UCSD-AML1 (cell line): Measurements from ENCODE around the gene DNAAF5.
A peak's percentile ranks its signal among the peaks of the same experiment; 100 is the strongest.
"Not testable (repeated sequence)": the region's sequence is repeated elsewhere in the genome, so short reads cannot be mapped to it uniquely, and the experiment has no call there.

Experiments used
- DNase-seq: peaks from one replicate; lab custom pipeline; 2025; ENCODE audit not compliant: unreplicated experiment; lab: John Stamatoyannopoulos, UW

The DNAAF5 gene

DNA sequence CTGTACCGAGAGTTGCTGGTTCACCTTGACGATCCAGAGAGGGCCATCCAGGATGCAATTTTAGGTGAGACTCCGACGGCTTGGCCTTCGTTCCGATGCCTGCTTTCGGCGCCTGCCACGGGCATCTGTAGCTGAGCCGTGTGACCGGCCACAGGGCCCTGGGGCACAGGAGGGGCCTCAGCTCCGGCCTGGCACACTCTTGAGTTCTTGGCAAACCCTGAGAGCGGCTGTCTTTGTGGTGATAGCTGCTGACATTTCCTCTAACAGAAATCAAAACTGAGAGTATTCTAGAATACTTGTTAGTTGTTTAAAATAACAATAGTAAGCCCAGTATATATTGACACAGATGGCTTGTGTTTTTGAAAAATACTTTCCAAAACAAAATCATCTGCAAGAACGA is 53.6 kb downstream of the DNAAF5 start:
- DNase-seq, result no peak

GRCh38 chr7:780516-780915 is 54.0 kb downstream of the DNAAF5 start:
- DNase-seq, result no peak

GRCh38 chr7:781186-781849 is 54.8 kb downstream of the DNAAF5 start:
- no peak for DNase-seq

DNA sequence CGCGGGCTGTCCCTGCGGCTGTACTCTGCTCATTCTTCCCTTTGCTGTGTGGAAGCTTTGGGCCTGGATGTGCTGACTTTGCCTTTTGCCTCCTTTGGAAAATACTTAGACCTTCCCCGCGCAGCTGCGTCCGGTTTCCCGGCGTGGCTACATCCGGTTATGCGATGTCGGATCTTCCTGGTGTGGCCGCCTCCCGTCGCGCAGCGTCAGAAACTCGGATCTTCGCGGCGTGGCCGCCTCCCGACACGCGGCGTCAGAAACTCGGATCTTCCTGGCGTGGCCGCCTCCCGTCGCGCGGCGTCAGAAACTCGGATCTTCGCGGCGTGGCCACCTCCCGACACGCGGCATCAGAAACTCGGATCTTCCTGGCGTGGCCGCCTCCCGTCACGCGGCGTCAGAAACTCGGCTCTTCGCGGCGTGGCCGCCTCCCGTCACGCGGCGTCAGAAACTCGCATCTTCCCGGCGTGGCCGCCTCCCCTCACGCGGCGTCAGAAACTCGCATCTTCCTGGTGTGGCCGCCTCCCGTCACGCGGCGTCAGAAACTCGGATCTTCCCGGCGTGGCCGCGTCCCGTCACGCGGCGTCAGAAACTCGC is 55.5 kb downstream of the DNAAF5 start:
- DNase-seq, result no peak

DNA sequence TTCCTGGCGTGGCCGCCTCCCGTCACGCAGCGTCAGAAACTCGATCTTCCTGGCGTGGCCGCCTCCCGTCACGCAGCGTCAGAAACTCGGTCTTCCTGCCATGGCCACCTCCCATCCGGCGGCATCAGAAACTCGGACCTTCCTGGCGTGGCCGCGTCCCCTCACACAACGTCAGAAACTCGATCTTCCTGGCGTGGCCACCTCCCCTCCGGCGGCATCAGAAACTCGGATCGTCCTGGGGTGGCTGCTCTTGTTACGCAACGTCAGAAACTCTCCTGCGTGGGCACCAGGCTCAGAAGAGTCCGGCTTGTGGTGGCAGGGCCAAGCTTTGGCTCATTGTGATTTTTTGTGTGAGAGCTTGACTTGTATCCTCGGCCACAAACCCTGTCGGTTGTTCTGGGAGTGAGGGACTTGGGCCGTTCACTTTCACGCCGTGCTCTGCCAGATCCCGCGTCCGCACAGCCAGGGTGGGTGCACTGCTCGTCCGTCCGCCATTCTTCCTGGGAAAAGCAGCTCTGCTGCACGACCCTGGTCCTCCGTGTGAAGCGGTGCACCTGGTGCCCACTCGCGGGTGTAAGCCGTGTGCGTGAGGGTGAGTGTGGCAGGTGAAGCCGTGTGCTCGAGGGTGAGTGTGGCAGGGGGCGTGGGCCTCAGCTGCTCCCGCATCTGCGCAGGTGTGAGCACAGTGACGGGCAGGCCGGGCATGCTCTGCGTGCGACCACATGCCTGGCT is 56.4 kb downstream of the DNAAF5 start:
- no peak for DNase-seq

GRCh38 chr7:783556-784490 is 57.3 kb downstream of the DNAAF5 start:
- no peak for DNase-seq

- no peak for DNase-seq
Observed at GRCh38 chr7:784971-785370, 58.5 kb downstream of the DNAAF5 start.

DNA sequence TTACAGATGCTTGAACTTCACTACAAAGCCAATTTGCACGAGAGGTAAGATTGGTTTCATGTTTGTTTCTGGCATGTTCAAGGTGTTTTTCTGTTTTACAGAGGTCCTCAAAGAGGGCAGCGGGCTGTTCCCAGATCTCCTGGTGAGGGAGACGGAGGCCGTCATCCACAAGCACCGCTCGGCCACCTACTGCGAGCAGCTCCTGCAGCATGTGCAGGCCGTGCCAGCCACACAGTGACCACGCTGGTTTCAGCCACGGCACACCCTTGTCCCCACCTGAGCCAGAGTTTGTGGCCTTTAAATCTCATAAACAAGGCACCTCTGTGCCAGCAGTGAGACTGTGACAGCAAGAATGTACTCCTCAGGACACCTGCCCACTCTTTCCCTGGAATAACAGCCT is 58.9 kb downstream of the DNAAF5 start:
- no peak for DNase-seq

DNA sequence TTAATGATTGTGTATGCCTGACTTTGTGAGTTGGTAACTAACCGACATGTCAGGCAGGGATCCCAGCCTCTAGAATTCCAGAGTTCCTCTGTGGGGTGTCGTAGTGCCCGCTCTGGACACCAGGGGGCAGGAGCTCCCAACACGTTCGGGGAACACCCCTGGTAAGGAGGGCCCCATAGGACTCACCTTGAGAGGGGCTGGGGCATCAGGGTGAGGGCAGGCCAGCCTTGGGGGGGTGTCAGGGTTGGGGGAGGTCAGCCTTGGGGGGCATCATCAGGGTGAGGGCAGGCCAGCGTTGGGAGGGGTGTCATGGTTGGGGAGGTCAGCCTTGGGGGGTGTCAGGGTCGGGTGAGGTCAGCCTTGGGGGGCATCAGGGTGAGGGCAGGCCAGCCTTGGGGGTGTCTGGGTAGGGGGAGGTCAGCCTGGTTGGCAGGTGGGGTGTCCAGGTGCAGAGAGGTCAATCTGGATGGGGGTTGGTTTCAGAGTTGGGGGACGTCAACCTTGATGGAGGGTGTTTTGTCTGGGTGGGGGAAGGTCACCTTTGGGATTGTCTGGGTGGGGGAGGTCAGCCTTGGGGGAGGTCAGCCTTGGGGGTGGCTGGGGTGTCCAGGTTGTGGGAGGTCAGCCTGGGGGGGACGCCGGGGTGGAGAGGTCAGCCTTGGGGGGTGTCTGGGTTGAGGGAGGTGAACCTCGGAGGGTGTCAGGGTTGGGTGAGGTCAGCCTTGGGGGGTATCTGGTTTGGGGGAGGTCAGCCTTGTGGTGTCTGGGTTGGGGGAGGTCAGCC is 60.2 kb downstream of the DNAAF5 start:
- DNase-seq, result peak; percentile 31

DNA sequence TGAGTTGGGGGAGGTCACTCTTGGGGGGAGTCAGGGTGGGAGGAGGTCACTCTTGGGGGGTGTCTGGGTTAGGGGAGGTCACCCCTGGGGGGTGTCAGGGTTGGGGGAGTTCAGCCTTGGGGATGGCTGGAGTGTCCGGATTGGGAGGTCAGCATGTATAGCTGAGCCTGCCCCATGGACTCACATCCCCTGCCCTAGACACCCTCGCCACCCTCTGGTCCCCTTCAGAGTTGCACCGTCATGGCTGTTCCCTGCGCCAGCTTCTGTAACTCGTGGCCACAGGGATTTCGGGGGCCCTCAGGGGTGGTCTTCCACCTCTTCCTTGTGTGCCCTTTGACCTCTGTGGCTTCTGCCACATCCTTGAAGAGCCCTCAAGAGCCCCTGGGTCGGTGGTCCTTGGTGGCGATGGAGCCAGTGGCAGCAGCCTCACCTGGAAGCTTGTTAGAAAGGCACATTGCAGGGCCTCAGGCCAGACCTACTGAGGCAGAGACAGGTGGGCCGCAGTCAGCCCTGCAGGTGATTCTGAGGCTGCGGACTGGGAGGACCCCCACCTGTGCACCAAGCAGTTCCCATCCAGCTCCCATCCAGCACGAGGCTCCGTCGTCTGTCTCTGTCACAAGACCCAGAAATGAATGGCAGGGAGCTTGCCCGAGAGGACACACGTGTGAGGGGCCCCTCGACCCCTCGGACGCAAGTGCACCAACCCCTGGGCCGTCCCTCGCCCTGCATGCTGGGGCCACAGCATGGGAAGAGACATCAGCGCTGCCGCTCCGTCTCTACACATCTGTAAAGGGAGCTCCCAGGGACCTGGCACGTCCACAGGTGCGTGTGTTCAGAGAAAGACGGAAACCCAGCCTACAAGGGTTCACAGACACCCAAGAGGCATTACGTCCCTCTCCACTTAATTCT is 61.1 kb downstream of the DNAAF5 start:
- no peak for DNase-seq

DNA sequence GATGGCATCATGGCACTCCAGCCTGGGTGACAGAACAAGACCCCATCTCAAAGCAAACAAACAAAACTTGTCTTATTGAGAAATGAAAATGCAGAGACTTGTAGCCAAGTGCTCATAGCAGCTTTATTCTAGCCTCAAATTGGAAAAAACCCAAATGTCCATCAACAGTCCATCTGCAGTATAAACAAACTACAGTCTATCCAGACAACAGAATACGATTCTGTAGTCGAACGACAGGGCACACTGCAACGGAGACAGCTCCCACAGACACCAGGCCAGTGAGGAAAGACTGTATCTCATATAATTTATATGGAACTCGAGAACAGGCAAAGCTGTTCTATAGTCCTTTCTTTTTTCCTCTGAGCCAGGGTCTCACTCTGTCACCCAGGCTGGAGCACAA is 65.0 kb downstream of the DNAAF5 start:
- no peak for DNase-seq

GRCh38 chr7:794207-794606 is 67.7 kb downstream of the DNAAF5 start:
- DNase-seq, result no peak

DNA sequence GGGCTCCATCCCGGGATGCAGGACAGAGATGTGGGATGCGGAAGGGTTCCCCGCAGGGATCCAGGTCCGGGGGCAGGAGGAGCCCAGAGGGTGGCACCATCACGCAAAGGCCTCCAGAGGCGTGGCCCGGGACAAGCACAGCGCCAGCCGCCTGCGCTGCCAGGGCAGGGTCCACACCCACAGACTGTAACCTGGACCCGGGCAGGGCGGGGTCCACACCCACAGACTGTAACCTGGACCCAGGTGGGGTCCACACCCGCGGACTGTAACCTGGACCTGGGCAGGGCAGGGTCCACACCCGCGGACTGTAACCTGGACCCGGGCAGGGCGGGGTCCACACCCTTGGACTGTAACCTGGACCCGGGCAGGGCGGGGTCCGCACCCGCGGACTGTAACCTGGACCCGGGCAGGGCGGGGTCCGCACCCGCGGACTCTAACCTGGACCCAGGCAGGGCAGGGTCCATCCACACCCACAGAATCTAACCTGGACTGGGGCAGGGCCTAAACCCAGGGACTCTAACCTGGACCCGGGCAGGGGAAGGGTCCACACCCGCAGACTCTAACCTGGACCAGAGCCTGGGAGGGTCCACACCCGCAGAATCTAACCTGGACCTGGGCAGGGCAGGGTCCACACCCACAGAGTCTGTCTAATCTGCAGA is 68.3 kb downstream of the DNAAF5 start:
- no peak for DNase-seq

GRCh38 chr7:796434-797169 is 70.1 kb downstream of the DNAAF5 start:
- DNase-seq, result not testable (repeated sequence)

- no peak for DNase-seq
Observed at GRCh38 chr7:798921-799470, 72.5 kb downstream of the DNAAF5 start.

GRCh38 chr7:800692-801091 is 74.2 kb downstream of the DNAAF5 start:
- no peak for DNase-seq

DNA sequence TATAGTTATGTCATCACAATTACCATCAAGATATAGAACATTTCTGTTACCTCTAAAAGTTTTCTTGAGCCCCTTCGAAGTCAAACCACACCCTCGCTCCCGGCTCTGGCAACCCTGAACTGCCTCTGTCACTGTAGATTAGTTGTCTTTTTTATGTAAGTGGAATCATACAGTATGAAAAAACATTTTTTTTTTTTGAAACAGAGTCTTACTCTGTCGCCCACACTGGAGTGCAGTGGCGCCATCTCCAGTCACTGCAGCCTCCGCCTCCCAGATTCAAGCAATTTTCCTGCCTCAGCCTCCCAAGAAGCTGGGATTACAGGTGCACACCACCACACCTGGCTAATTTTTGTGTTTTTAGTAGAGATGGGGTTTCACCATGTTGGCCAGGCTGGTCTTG is 74.9 kb downstream of the DNAAF5 start:
- not testable (repeated sequence) for DNase-seq

DNA sequence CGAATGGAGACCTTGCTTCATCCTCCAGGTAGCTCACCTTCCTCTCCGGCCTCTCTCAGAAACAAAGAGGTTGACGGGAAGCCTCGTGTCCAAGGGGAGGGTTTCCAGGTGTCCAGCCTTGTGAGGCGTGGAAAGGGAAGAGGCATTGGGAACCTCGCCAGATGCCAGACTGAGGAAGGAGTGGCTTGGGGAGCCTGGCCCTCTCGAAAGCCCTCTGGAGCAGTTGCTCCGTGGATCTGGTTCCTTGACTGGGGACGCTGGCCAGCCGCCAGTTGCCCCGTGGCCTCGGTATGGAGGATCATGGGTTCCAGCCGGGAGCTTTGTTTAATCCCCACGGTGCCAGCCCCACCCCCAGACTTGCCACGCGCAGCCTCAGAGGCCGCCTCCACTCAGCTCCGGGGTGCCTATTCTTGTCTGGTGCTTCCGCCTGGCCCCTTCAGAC is 75.5 kb downstream of the DNAAF5 start:
- no peak for DNase-seq
